ENCODE data around the gene FYCO1.
"Not testable (repeated sequence)": the region's sequence is repeated elsewhere in the genome, so short reads cannot be mapped to it uniquely, and the experiment has no call there.

Gene FYCO1

DNA sequence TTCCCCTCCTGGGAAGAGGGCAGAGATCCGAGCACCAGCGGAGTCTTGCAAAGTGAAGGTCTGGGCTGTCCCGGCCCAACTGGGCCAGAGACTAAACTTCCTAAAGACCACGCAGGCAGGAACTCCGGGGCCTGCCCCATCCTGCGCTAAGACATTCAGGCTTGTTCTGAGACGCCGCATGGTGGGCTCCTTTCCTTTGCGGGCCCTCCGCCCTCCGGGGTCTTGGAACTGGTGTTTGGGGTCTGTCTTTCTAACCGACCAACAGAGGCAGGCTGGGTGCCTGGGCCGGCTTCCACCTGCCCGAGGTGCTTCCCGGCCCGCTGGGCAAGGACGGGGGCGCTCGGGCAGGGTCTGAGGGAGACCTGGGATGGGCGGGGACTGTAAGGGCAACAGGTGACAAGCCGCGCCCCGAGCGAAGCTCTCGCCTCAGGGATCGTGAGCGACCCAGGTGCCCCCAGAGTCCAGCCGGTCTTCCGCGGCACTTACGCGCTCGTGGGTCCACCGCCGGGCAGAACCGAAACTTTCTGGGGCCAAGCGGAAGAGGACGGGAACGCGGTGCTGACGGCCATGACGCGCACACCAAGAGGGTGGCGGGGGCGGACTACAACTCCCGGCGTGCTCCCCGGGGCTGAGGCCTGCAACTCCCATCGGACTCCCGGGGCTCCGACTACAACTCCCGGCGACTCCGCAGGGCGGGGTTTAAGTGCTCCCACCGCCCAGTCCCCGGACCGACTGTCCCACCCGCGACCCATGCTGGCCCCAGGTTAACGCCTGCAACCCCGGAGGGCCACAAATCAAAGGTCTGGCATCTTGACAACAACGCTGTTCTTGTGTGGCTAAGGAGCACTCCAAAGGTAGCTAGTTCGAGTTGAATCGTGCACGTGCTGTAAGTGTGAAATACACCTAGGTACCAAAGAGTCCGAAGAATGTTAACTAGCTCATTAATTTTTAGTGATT is at the start of gene FYCO1:
TSS of gene FYCO1 (minus strand) at position 589 of the 957 bp plus-strand sequence. CDS start 10,914 bp downstream, outside the sequence.
- peak; percentile 72 to 90 for DNase-seq

DNA sequence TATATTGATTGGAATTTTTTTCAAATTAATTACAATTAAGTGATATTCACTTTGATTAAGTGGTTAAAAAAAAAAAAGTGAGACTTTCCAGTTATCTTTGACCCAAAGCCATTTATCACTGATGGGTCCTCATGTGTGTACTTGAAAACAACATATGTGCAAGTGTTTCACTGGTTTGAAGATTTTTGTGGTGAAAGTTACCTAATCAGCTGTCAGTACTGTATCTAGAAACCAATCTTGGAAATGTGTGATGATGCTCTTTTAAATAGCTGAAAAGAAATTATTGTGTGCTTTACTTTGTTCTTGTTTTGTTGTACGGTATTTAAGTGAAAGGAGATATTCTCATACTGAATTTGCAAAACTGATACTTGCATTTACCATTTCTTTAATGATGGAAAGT is 43.3 kb upstream of the FYCO1 start:
- no peak for DNase-seq

DNA sequence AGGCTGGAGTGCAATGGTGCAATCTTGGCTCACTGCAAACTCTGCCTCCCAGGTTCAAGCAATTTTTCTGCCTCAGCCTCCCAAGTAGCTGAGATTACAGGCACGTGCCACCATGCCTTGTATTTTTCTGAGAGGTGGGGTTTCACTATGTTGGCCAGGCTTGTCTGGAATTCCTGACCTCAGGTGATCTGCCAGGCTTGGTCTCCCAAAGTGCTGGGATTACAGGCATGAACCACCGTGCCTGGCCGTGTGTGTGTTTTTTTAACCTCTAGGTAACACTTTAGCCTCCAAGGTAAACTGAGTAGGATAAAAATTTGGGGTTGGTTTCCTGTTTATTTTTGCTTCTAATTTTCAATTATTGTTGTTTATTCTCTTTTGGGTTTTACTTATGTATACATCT is 42.4 kb upstream of the FYCO1 start:
- not testable (repeated sequence) for DNase-seq

DNA sequence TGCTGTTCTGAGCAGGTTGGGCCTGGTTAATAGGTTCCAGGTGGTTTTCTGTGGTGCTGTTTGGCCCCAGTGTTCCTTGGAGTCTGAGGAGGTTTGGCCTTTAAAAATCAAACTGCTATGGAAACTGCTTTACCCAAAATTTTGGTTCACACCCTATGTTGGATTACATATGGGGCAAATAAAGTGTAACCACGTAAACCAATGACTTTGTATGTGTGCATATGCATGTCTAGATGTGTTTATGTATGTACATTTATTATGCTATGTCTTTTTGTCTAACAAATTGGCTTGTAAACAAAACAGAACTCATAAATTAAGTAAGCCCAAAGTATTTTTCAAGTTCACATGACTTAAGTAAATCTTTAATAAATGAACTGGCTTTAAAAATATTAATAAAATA is 40.6 kb upstream of the FYCO1 start:
- no peak for DNase-seq

DNA sequence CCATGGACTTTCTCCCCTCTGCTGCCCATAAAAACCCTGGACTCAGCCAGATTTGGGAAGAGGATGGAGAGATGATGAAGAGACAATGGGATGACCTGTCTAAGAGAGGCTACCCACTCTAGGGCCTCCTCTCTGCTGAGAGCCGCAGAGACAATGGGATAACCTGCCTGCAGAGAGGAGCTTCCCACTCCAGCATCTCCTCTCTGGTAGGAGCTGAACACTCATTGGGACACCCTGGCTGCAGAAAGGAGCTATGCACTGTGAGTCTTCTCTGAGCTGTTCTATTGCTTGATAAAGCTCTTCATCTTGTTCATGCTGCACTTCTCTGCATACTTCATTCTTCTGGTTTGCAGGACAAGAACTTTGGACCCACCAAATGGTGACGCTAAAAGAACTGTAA is 36.1 kb upstream of the FYCO1 start:
- no peak for DNase-seq

DNA sequence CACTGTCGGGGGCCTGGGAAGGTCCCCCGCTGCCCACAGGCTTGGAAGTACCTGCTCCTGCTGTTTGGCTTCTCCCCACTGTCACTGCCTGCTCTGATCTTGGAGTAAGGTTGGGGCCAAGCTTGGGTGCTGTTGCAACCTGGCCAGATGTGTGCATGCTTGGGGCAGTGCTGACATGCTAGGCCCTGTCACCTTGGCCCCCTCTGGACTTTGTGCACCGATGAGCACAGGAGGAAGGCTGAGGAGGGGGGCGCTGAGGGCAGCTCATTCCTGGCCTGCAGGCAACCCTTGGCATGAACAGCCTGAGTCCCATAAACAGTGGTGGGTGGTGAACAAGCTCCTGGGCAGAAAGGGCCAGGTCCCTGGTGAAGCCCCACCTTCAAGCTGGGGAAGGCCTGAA is 35.6 kb upstream of the FYCO1 start:
- no peak for DNase-seq

DNA sequence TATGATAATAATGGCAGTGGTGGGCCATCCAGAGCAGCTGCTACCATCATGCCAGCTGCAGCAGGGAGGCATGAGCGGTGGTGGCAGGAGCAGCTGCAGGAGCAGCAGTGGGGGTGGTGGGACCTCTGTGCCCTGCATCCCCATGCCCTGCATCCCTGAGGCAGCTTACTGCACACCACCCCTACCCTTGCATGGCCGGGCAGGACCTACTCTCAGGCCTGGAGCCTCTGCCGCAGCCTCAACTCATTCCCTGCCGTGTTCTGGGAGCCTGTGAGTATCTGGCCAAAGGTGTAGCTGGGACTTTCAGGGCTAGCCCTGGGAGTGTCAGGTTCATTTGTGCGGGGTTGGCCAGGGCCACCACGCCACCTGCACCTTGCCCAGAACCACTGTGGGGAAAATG is 35.0 kb upstream of the FYCO1 start:
- no peak for DNase-seq

DNA sequence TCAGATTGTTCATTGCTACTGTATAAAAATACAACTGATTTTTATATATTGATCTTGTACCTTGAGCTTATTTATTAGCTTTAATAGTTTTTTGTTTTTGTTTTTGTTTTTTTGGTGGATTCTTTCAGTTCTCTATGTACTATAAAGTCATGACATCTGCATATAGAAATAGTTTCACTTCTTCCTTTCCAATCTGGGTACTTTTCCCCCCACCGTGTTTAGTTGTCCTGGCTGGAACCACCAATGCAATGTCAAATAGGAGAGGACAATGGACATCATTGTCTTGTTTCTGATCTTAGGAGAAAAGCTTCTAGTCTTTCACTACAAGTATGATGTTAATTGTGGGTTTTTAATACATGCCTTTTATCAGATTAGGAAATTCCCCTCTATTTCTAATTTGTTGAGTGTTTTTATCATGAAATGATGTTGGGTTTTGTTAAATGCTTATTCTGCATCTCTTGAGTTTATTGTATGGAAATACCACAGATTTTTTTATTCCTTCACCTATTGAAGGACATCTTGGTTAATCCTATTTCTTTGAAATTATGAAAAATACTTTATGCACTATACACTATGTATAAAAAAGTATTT is 34.4 kb upstream of the FYCO1 start:
- DNase-seq, result no peak

DNA sequence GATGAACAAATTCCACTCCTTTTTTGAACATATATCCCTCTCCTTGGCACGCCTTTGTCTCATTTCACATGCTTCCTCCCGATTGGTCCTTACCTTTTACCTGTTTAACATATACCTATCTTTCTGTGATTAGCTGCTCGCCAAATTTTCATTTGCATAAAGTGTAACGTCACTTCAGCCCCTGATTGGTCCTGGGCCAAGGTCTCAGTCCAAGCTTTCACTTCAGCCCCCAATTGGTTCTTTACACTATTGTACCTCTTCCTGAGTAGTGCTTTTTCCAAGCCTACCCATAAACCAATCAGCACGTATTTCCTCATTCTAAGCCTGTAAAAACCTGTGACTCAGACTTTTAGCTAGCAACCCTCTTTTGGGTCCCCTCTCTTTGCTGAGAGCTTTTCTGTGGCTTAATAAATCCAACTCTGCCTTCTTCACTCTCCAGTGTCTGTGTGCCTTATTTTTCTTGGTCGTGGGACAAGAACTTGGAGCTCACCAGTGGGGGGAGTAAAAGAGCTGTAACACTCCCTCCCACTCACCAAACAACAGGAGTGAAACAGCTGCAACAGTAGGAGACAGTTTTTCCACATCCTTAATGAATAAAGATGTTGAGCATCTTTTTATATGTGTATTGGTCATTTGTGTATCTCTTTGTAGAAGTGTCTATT is 32.2 kb upstream of the FYCO1 start:
- no peak for DNase-seq

DNA sequence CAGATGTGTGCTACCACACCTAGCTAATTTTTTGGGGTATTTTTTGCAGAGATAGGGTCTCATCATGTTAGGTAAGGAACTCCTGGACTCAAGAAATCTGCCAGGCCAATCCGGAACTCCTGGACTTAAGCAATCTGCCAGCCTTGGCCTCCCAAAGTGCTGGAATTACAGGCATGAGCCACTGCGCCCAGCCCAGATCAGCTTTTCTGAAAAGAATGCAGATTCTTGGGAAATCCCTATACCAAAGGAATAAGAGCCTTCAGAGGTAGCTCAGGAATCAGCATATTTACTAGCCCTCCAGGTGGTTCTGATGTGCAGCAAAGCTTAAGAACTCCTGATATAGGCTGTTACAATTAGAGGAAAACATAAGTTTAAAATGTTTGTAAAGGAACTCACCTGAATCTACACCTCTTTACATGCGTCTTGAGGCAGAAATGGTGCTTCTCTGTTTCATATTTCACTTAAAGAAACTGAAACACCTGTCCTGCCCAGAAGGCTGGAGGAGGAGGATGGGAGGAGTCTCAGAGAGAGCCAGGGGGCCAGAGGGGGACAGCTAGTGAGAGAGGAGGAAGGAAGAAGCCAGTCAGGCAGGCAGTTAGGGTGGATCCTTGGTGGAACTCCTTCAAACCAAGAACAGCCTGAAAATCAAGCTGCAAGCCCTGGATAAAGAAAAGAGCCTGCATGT is 31.5 kb upstream of the FYCO1 start, which contains the start of gene XCR1:
TSS of gene XCR1 (minus strand) at position 463 of the 685 bp plus-strand sequence. CDS start 5,536 bp downstream, outside the sequence.
- no peak for DNase-seq

DNA sequence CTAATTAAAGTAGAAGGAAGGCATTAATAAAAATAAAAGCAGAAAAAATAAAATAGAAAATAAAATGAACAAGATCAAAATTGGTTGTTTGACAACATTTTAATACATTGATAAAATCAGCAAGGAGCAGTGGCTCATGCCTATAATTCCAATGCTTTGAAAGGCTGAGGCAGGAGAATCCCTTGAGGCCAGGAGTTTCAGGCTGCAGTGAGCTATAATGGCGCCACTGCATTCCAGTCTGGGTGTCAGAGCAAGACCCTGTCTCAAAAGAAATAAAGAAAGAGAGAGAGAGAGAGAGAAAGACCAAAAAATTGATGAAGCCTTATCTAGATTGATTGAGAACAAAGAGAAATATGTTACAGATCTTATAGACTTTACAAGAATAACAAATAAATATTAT is 29.5 kb upstream of the FYCO1 start:
- no peak for DNase-seq

DNA sequence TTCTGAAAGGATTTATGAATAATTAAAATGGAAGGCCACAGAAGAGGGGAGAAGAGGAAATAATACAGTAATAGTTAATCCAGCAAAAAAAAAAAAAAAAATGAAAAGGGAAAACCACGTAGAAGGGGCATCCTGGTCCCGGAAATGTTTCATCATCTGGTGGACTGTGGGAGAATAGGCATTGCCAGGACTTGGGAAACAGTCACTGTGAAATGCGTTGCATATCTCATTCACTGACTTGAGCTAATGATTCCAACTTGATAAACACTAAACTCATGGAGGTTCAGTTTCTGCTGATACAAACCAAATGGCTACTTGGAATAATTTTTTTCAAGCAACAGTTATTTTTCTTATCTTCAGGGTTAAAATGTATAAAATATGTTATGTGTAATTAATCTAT is 28.5 kb upstream of the FYCO1 start:
- no peak for DNase-seq

DNA sequence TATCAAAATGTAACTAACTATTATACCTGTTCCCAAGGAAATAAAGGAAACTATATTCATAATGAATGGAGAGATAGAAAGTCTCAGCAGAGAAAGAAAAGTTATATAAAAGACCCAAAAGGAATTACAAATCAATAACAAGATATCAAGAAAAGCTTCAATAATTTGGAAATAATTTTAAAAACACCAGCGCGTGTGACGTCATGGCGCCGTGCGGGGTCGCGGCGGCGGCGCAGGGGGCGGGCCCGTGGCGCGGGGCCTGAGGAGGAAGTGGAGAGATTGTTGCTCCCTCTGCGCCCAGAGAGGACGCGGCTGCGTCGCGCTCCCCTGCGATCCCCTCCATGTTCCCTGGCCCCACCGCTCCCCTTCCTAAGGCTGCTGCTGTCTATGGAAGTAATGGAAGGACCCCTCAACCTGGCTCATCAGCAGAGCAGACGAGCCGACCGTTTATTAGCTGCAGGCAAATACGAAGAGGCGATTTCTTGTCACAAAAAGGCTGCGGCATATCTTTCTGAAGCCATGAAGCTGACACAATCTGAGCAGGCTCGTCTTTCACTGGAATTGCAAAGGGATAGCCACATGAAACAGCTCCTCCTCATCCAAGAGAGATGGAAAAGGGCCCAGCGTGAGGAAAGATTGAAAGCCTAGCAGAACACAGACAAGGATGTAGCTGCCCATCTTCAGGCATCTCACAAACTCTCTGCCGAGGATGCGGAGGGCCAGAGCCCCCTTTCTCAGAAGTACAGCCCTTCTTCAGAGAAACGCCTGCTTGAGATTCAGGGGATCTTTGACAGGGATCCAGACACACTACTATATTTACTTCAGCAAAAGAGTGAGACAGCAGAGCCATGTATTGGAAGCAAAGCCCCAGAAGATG is 27.5 kb upstream of the FYCO1 start:
- DNase-seq, result no peak

DNA sequence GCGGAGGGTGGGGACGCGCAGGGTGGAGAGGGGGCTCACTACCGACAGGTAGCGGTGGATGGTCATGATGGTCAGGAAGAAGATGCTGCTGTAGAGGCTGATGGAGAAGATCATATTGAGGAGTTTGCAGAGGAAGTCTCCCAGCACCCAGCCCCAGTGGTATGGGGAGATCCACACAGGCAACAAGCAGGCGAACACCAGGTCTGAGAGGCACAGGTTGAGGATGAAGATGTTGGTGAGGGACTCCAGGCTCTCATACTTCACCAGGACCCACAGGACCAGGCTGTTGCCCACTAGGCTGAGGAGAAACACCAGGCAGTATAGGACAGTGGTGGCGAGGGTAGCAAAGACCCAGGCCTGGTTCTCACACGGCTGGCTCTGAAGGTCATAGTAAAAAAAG is 25.9 kb upstream of the FYCO1 start:
- no peak for DNase-seq

DNA sequence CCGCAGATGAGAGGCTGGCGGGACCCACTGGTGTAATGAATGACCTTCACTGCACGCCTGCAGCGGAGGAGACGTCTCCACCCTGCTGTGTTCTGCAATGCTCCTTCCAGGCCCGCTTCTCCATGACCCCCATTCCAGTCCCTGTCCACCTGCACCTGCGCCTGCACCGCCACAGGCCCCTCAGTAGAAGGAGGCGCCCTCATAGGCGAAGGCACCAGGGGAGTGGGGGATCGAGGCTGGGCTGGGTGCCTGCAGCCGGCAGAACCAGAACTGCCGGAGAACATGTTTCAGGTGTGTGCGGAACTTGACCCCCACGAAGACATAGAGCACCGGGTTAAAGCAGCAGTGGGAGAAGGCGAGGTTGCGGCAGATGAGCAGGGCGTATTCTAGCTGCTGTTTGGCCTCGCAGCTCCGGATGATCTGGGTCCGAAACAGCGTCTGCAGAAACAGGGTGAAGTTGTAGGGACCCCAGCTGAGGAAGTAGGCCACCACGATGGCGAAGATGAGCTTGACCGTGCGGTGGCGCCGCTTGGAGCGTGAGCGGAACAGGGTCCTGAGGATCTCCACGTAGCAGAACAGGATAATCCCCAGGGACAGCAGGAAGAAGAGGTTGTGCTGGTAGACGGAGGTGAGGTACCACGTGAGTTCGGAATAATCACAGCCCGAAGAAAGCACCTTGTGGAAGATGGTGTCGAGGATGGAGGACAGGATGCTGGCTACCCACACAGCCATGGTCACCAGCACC is 25.3 kb upstream of the FYCO1 start:
- DNase-seq, result no peak

DNA sequence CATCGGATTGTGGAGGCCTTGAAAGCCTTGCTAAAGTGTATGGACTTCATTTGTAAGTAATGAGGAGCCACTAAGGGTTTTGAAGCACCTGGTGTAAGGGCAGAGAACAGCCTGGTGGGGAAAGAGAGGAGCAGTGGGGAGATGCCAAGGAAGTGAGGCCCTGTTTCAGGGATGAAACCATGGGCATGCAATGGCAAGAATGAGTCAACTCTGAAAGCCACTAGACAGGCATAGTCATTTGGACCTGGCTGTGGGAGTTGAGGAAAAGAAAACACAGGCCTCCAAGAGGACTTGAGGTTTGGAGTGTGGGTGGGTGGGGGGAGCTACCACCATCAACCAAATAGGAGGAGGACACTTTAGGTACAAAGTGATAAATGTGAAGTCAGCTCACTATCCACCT is 24.1 kb upstream of the FYCO1 start:
- DNase-seq, result no peak

DNA sequence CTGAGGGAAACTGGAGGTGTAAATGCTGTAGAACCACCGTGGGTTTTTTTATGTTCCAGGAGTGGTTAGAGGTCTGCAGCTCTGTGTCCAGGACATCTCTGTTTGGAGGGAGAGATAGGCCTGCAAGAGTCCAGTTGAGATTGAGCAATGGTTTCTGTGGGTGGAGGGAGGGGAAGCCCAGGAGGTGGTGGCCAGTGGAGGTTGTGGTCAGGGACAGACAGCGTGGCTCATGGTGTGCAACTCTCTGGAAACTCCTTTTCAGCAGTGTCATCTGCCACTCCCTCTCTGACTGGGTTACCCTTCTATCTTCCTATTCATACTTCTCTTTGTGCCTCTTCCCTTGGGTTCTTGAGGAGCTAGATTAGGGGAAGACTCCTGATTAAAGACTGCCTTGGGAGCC is 22.1 kb upstream of the FYCO1 start:
- no peak for DNase-seq

DNA sequence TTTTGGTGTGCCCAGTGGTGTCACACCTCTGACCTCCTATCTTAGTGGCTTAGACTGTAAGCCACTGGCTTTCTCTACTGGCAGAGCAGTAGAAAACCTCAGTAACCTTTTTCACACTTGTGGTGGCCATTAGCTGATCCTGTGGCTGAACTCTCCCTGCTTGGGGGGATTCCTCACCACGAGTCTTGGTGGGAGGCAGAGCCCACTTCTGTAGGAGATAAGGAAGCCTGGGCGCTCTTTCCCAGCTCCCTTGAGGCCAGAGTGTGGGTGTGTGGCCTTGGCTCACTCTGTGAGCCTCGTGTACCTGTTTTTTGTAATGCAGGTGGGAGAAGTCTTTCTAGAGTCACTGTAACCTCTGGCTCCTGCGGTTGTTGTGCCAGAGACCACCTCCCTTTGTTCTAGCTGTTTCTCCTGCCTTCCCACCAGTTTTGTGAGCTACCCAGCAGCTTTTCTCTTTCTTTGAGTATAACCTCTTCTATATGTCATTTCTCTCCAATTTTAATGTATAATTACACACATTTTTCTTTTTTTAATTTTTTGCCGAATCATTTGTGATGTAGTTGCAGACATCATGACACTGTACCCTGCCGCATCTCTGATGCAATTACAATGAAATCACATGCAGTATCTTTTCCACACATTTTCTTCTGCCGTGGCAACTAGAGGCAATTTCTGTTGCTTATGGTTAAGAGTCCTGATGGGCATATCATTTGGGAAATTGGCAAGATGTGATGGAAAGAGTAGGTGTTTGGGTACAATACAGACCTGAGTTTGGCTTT is 17.9 kb upstream of the FYCO1 start:
- DNase-seq, result no peak

DNA sequence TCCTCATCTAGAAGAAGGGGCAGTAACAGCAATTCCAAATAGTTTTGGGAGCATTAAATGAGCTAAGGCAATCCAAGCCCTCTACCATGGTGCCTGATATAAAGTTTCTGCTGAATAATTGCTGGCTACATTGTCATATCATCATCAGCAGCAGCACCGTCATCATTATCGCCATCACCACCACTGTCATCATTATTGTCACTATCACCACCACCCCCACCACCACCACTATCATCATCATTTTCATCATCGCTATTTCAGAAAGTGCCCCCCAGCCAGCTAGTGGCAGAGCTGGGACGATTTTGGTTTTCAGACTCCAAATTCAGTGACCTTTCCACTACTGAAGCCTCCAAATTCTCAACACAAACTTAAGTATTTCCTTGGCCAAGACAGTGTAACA is 16.6 kb upstream of the FYCO1 start:
- DNase-seq, result no peak

DNA sequence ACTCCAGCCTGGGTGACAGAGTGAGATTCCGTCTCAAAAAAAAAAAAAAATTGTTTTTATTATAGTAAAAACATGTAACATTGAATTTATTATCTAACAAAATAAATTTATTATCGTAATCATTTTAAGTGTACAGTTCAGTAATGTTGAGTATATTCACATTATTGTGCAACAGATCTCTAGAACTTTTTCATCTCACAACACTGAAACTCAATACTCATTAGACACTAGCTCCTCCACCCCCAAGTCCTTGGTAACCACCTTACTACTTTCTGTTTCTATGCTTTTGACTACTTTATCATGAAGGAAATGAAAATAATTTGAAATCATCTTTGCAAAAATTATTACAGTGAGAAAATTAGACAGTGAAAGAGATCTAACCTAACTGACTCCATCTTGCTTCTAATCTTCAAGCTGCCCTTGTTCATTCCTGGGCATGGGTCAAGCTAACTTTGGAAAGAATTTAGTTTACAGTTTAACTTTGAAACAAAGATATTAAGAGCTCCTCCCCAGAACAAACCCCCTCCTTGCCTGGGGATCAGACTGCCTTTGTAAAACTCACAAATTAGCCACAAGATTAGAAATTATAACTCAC is 15.0 kb upstream of the FYCO1 start:
- no peak for DNase-seq

Measured in SHP77 (cell line).